B cell (primary cell): ENCODE data around the gene CCDC120. TPM values are rescaled to one million over a fixed set of nuclear protein-coding genes. Genes with fewer than 3 reads are reported as not detected.

Experiments
- ATAC-seq: fragments of 200-7000 bp; cut with Tn5 transposase; one replicate; pipeline ENCODE4 v1.10.0; 2021; ENCODE audit warnings: low read depth, mild to moderate bottlenecking, moderate number of reproducible peaks, moderate library complexity
- CTCF ChIA-PET: fragments of 350-600 bp; sonication (Branson Sonifier 250); formaldehyde crosslinking; loops from one replicate; lab custom pipeline; 2021; ENCODE audit warnings: antibody characterized with exemption, inconsistent platforms; lab: Charles Lee
- POLR2A ChIA-PET: fragments of 350-600 bp; sonication (Branson Sonifier 250); formaldehyde crosslinking; loops from one replicate; lab custom pipeline; 2021; ENCODE audit warnings: antibody characterized with exemption; lab: Charles Lee
- DNase-seq: peaks from one replicate; pipeline ENCODE4 v3.0.0; 2013
- H2AFZ ChIP-seq: 2 replicates; pipeline ENCODE4 v1.6.1; 2012; ENCODE audit warnings: mild to moderate bottlenecking, low read depth, low read length; ENCODE audit not compliant: insufficient read depth, poor library complexity, severe bottlenecking
- H3K27ac ChIP-seq, 2 donors: 1 replicate in 1 of 2; 2 replicates in 1 of 2; pipeline ENCODE4 v1.5.1; 2012 to 2013; ENCODE audit warnings: low read length in 2 of 2, mild to moderate bottlenecking in 2 of 2, moderate library complexity in 1 of 2
- H3K27me3 ChIP-seq, 4 experiments: fragments of 200-600 bp in 1 of 4; sonication (generic) in 1 of 4; replicated peaks in 1 of 4; 1 replicate in 2 of 4; 2 replicates in 2 of 4; pipeline versions ENCODE4 v1.6.1 to v1.7.0; 2013 to 2016; ENCODE audit warnings: low read length in 3 of 4, mild to moderate bottlenecking in 2 of 4, mixed read lengths in 1 of 4, moderate library complexity in 1 of 4; ENCODE audit not compliant: insufficient read depth in 4 of 4, control insufficient read depth in 3 of 4; ENCODE audit errors: control extremely low read depth in 1 of 4
- H3K36me3 ChIP-seq, 2 experiments: replicated peaks in 1 of 2; 1 replicate in 1 of 2; 2 replicates in 1 of 2; pipeline versions ENCODE4 v1.6.1 to v1.7.1; 2013; ENCODE audit warnings: low read length in 1 of 2; ENCODE audit not compliant: insufficient read depth in 2 of 2, control insufficient read depth in 1 of 2; ENCODE audit errors: control extremely low read depth in 1 of 2, extremely low read depth in 1 of 2
- H3K4me1 ChIP-seq, 2 donors: fragments of 200-600 bp in 1 of 2; sonication (generic) in 1 of 2; 1 replicate in 1 of 2; 2 replicates in 1 of 2; pipeline versions ENCODE4 v1.5.1 to v1.6.1; 2013 to 2017; ENCODE audit warnings: low read length in 2 of 2; ENCODE audit not compliant: control insufficient read depth in 2 of 2, insufficient read depth in 2 of 2
- H3K4me2 ChIP-seq: replicated peaks from 2 replicates; pipeline ENCODE3; 2012; ENCODE audit warnings: mild to moderate bottlenecking, low read depth, low read length; ENCODE audit not compliant: poor library complexity, severe bottlenecking
- H3K4me3 ChIP-seq, 5 experiments: fragments of 200-600 bp in 1 of 5; sonication (generic) in 1 of 5; 1 replicate in 3 of 5; 2 replicates in 2 of 5; pipeline versions ENCODE4 v1.5.1 to v1.7.0; 2011 to 2016; ENCODE audit warnings: low read length in 4 of 5, mild to moderate bottlenecking in 4 of 5, low read depth in 2 of 5, control low read depth in 1 of 5, moderate library complexity in 1 of 5; ENCODE audit not compliant: insufficient read depth in 1 of 5; ENCODE audit errors: control extremely low read depth in 1 of 5, extremely low read depth in 1 of 5
- H3K79me2 ChIP-seq: fragments of 200-600 bp; sonication (generic); one replicate; pipeline ENCODE4 v1.6.0; 2016; ENCODE audit warnings: low read length; ENCODE audit not compliant: control insufficient read depth, insufficient read depth
- H3K9ac ChIP-seq: fragments of 200-600 bp; sonication (generic); 2 replicates; pipeline ENCODE4 v1.6.1; 2017; ENCODE audit warnings: mild to moderate bottlenecking, low read length, moderate library complexity
- H3K9me3 ChIP-seq, 3 donors: one replicate each; pipeline versions ENCODE4 v1.6.1 to v1.7.1; 2013; ENCODE audit warnings: low read length in 2 of 3; ENCODE audit not compliant: control insufficient read depth in 2 of 3, insufficient read depth in 1 of 3; ENCODE audit errors: control extremely low read depth in 1 of 3
- H4K20me1 ChIP-seq: 2 replicates; pipeline ENCODE4 v1.6.0; 2012; ENCODE audit warnings: mild to moderate bottlenecking, low read length; ENCODE audit not compliant: insufficient read depth, control insufficient read depth, poor library complexity, severe bottlenecking
- H3K27ac Mint-ChIP-seq: one replicate; pipeline ENCODE4 v1.8.0; 2021; ENCODE audit warnings: mixed read lengths
- H3K27me3 Mint-ChIP-seq: one replicate; pipeline ENCODE4 v1.8.0; 2021; ENCODE audit warnings: mixed read lengths
- H3K4me1 Mint-ChIP-seq: one replicate; pipeline ENCODE4 v1.8.0; 2021; ENCODE audit warnings: mixed read lengths
- H3K4me3 Mint-ChIP-seq: one replicate; pipeline ENCODE4 v1.8.0; 2021; ENCODE audit warnings: mixed read lengths
- H3K9me3 Mint-ChIP-seq: one replicate; pipeline ENCODE4 v1.8.0; 2022; ENCODE audit warnings: mixed read lengths; ENCODE audit not compliant: insufficient read depth
- EZH2 ChIP-seq: IDR thresholded peaks from 2 replicates; pipeline ENCODE4 v1.6.1; 2012; ENCODE audit warnings: borderline replicate concordance, low read depth, mild to moderate bottlenecking, moderate library complexity, low read length; ENCODE audit not compliant: insufficient read depth, poor library complexity, severe bottlenecking
- WGBS: methylation state at CpG from one replicate; pipeline ENCODE4 v1.1.5; 2013; ENCODE audit warnings: missing lambda C conversion rate; ENCODE audit not compliant: insufficient coverage; 5-methylcytosine and 5-hydroxymethylcytosine counted together
- intact Hi-C: fragments of 100-400 bp; cut with micrococcal nuclease; formaldehyde crosslinking; loops from one replicate; pipeline ENCODE4 v1.10.0; 2022
- polyA plus RNA-seq: library from polyadenylated mRNA; depleted of rRNA; stranded (reverse); fragments of >200 nt; gene quantifications from 2 replicates; pipeline ENCODE4 v1.2.3, GENCODE V29; 2012
- small RNA-seq: library from RNA; depleted of rRNA; stranded (forward); fragments of <200 nt; gene quantifications from one replicate; pipeline ENCODE3, GENCODE V24; 2012; ENCODE audit warnings: low replicate concordance, low read depth; ENCODE audit not compliant: insufficient read length
- total RNA-seq, 2 donors: library from RNA; stranded (reverse); fragments of 120-200 nt in 1 of 2; gene quantifications; 1 replicate in 1 of 2; 2 replicates in 1 of 2; pipeline versions ENCODE4 v1.2.3 to v1.2.4, GENCODE V29; 2013 to 2022
- TF ChIP-seq, protein P1 (sequence below): fragments of 200-600 bp; IDR thresholded peaks from one replicate; pipeline ENCODE4 v1.8.0; 2022; ENCODE audit warnings: antibody characterized with exemption, mild to moderate bottlenecking

CCDC120 gene
- total and polyA plus RNA-seq, 2 donors (not counting 1 experiment from before 2014, with no cell fraction given), result 5.7 to 12.5 TPM

- H3K27me3 Mint-ChIP-seq, result no peaks in the 10 kb centered on the region
- Histone ChIP-seq H3K27me3 (no peaks in the 10 kb centered on the region), H3K27ac (no peak overlapping the region), H3K4me1 (peaks cover 0 to 9% of the 10 kb centered on the region in 2 donors), H4K20me1 (no peaks in the 10 kb centered on the region), H3K79me2 (peaks cover 5% of the 10 kb centered on the region), H3K4me2 (no peak overlapping the region), H3K9ac (no peak overlapping the region), H3K4me3 (no peak overlapping the region), H2AFZ (no peak overlapping the region), H3K9me3 (no peaks in the 10 kb centered on the region), H3K36me3 (peaks cover 0 to 40% of the 10 kb centered on the region in 2 experiments)
- TF ChIP-seq, protein P1, sequence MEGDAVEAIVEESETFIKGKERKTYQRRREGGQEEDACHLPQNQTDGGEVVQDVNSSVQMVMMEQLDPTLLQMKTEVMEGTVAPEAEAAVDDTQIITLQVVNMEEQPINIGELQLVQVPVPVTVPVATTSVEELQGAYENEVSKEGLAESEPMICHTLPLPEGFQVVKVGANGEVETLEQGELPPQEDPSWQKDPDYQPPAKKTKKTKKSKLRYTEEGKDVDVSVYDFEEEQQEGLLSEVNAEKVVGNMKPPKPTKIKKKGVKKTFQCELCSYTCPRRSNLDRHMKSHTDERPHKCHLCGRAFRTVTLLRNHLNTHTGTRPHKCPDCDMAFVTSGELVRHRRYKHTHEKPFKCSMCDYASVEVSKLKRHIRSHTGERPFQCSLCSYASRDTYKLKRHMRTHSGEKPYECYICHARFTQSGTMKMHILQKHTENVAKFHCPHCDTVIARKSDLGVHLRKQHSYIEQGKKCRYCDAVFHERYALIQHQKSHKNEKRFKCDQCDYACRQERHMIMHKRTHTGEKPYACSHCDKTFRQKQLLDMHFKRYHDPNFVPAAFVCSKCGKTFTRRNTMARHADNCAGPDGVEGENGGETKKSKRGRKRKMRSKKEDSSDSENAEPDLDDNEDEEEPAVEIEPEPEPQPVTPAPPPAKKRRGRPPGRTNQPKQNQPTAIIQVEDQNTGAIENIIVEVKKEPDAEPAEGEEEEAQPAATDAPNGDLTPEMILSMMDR, result no peak
- no peak for TF ChIP-seq EZH2
- DNase-seq (no peak), ATAC-seq (no peak)
- H3K4me3 Mint-ChIP-seq, result no peak overlapping the region
- no peak overlapping the region for H3K27ac Mint-ChIP-seq
- POLR2A ChIA-PET, result no interaction called here
- no CpG with 5 or more reads among the region's 6 CpGs for WGBS
- intact Hi-C loops, result no loop called here
- CTCF ChIA-PET, result no interaction called here
- peaks cover 19% of the 10 kb centered on the region for H3K4me1 Mint-ChIP-seq
- H3K9me3 Mint-ChIP-seq, result no peaks in the 10 kb centered on the region
Measured at GRCh38 chrX:49117581-49117980, 58.8 kb downstream of the CCDC120 start.

Small RNAs within 50 kb of the gene (small RNA-seq; reads per million reads assigned to genes)
- not detected for gene RNU4-52P

Other genes with a start within 250 kb of the CCDC120 start
- not detected in 2 replicates for gene ERAS, start 232.5 kb upstream of the CCDC120 start, total RNA-seq
- gene ERAS, start 232.5 kb upstream of the CCDC120 start, polyA plus RNA-seq, result 0.09 and 0.19 TPM in 2 replicates
- gene PCSK1N, start 223.4 kb upstream of the CCDC120 start, total RNA-seq, result not detected in 2 replicates
- gene PCSK1N, start 223.4 kb upstream of the CCDC120 start, polyA plus RNA-seq, result 0.09 TPM in 1 of 2 replicates, not detected in the other
- 50.0 and 54.3 TPM in 2 replicates for gene TIMM17B, start 161.2 kb upstream of the CCDC120 start, total RNA-seq
- 52.3 and 63.9 TPM in 2 replicates for gene TIMM17B, start 161.2 kb upstream of the CCDC120 start, polyA plus RNA-seq
- 89.5 and 89.9 TPM in 2 replicates for gene PQBP1, start 161.1 kb upstream of the CCDC120 start, total RNA-seq
- gene PQBP1, start 161.1 kb upstream of the CCDC120 start, polyA plus RNA-seq, result 128 and 138 TPM in 2 replicates
- gene SLC35A2, start 147.4 kb upstream of the CCDC120 start, total RNA-seq, result 19.1 and 24.1 TPM in 2 replicates
- 22.0 and 35.2 TPM in 2 replicates for gene SLC35A2, start 147.4 kb upstream of the CCDC120 start, polyA plus RNA-seq
- gene PIM2, start 140.0 kb upstream of the CCDC120 start, total RNA-seq, result 315 and 323 TPM in 2 replicates
- gene PIM2, start 140.0 kb upstream of the CCDC120 start, polyA plus RNA-seq, result 249 and 276 TPM in 2 replicates
- gene OTUD5, start 101.4 kb upstream of the CCDC120 start, total RNA-seq, result 101 and 105 TPM in 2 replicates
- gene OTUD5, start 101.4 kb upstream of the CCDC120 start, polyA plus RNA-seq, result 116 and 130 TPM in 2 replicates
- gene KCND1, start 87.2 kb upstream of the CCDC120 start, total RNA-seq, result 1.5 and 2.3 TPM in 2 replicates
- 2.2 and 4.3 TPM in 2 replicates for gene KCND1, start 87.2 kb upstream of the CCDC120 start, polyA plus RNA-seq
- 143 and 150 TPM in 2 replicates for gene GRIPAP1, start 56.7 kb upstream of the CCDC120 start, total RNA-seq
- gene GRIPAP1, start 56.7 kb upstream of the CCDC120 start, polyA plus RNA-seq, result 70.7 and 127 TPM in 2 replicates
- gene TFE3, start 15.6 kb upstream of the CCDC120 start, total RNA-seq, result 38.9 and 42.1 TPM in 2 replicates
- gene TFE3, start 15.6 kb upstream of the CCDC120 start, polyA plus RNA-seq, result 21.0 and 31.1 TPM in 2 replicates
- 19.0 and 22.5 TPM in 2 replicates for gene PRAF2, start 15.0 kb downstream of the CCDC120 start, total RNA-seq
- 18.2 and 19.4 TPM in 2 replicates for gene PRAF2, start 15.0 kb downstream of the CCDC120 start, polyA plus RNA-seq
- gene WDR45, start 20.9 kb downstream of the CCDC120 start, total RNA-seq, result 92.0 and 100 TPM in 2 replicates
- 153 and 238 TPM in 2 replicates for gene WDR45, start 20.9 kb downstream of the CCDC120 start, polyA plus RNA-seq
- 16.8 and 18.7 TPM in 2 replicates for gene GPKOW, start 64.7 kb downstream of the CCDC120 start, total RNA-seq
- 8.7 and 12.9 TPM in 2 replicates for gene GPKOW, start 64.7 kb downstream of the CCDC120 start, polyA plus RNA-seq
- gene MAGIX, start 103.8 kb downstream of the CCDC120 start, total RNA-seq, result 1.6 and 2.4 TPM in 2 replicates
- 0.78 and 1.2 TPM in 2 replicates for gene MAGIX, start 103.8 kb downstream of the CCDC120 start, polyA plus RNA-seq
- 194 and 196 TPM in 2 replicates for gene PLP2, start 112.9 kb downstream of the CCDC120 start, total RNA-seq
- gene PLP2, start 112.9 kb downstream of the CCDC120 start, polyA plus RNA-seq, result 174 and 214 TPM in 2 replicates
- gene PRICKLE3, start 127.4 kb downstream of the CCDC120 start, total RNA-seq, result 13.2 and 16.2 TPM in 2 replicates
- 21.0 and 24.2 TPM in 2 replicates for gene PRICKLE3, start 127.4 kb downstream of the CCDC120 start, polyA plus RNA-seq
- gene SYP, start 141.2 kb downstream of the CCDC120 start, total RNA-seq, result 1.2 TPM in 2 replicates
- gene SYP, start 141.2 kb downstream of the CCDC120 start, polyA plus RNA-seq, result 0.61 and 1.6 TPM in 2 replicates
- 6.7 and 8.2 TPM in 2 replicates for gene CACNA1F, start 174.3 kb downstream of the CCDC120 start, total RNA-seq
- gene CACNA1F, start 174.3 kb downstream of the CCDC120 start, polyA plus RNA-seq, result 9.3 and 9.5 TPM in 2 replicates
- 27.2 and 29.4 TPM in 2 replicates for gene CCDC22, start 176.5 kb downstream of the CCDC120 start, total RNA-seq
- 29.4 and 30.6 TPM in 2 replicates for gene CCDC22, start 176.5 kb downstream of the CCDC120 start, polyA plus RNA-seq
- not detected in 2 replicates for gene FOXP3, start 205.7 kb downstream of the CCDC120 start, total RNA-seq
- gene FOXP3, start 205.7 kb downstream of the CCDC120 start, polyA plus RNA-seq, result 0.03 and 0.10 TPM in 2 replicates
- 9.8 and 10.2 TPM in 2 replicates for gene PPP1R3F, start 210.8 kb downstream of the CCDC120 start, total RNA-seq
- gene PPP1R3F, start 210.8 kb downstream of the CCDC120 start, polyA plus RNA-seq, result 3.5 and 3.7 TPM in 2 replicates
- not detected in 2 replicates for gene GAGE10, start 244.6 kb downstream of the CCDC120 start, total RNA-seq
- not detected in 2 replicates for gene GAGE10, start 244.6 kb downstream of the CCDC120 start, polyA plus RNA-seq